NCI-H2171 treated with DMSO at 0.1 percent for 48 hours (cell line): ENCODE data around the gene GLP2R.

ENCODE experiments used
- DNase-seq: peaks from one replicate; lab custom pipeline; 2025; lab: John Stamatoyannopoulos, UW

The GLP2R gene

DNA sequence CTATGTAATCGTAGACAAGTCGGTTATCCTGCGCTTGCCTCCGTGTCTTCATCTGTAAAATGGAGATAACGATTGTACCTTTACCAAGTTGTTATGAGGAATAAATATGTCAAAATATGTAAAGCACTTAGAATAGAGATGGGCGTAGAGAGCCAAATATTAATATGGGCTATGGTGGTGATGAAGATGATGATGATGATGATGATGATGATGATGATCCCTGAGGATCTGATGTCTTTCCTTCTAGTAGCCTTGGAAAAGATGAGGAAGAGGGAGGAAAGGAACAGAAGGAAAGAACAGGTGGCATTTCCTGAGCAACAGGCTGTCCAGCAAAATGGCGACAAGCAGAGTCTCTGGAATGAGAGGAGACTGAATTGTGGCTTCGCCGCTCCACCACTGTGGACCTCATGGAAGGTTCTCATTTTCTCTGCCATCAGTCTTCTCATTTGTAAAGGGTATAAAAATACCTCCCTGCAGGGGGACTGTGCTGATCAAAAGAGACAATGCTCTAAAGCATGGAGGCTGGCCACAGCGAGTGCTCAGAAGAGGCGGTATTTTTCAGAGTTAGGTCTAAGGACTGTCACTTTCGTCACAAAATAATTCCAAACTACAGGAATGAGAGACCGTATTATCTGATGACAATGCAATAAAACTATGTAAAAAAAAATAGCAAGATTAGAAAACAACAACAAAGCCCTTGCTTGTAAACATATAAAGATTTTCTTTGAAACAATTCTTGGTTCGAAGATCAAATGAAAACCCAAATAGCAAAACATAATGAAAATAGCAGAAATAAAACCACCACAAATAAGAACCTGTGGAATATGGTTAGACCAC, 96.5 kb downstream of the GLP2R start:
- no peak for DNase-seq

DNA sequence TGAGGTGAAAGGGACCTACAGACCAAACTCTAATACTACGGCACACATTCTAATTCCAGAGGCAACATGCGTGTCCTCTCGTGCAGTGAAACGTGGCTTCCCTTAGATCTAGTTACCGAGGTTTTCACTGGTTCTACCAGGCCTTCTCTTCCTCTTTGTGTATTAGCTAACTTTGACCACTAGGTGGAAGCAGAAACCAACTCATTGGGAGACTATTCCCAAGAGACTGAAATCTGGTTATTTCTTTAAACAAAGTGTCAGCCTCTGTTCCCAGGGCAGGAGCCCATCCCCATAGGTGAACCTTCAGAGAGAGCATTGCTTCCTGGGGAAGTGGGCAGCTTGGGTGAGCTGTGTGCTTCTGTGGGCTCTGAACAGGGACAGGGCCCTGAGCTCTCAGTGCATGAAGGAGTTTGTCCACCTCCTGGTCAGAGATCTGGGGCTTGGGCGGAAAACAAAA, 99.0 kb downstream of the GLP2R start:
- peak; percentile 80 for DNase-seq

DNA sequence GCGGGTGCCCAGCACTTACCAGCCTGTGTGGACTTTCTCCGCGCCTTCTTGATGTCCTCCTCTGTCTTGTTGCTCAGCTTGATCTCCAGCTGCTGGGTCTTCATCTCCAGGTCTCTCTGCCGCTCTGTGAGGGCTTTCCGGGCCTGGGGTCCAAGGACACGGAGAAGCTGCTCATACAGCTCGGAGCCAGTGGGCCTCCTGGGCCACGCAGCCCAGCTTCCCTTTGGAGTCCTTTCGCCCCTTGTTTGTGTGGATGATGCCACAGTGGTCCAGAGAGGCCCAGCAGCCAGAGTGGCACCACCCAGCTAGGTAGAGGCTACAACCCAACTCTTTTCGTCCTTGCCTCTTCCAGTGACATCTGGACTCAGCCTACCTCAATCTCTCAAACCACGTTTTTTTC, 99.7 kb downstream of the GLP2R start:
- DNase-seq: no peak

DNA sequence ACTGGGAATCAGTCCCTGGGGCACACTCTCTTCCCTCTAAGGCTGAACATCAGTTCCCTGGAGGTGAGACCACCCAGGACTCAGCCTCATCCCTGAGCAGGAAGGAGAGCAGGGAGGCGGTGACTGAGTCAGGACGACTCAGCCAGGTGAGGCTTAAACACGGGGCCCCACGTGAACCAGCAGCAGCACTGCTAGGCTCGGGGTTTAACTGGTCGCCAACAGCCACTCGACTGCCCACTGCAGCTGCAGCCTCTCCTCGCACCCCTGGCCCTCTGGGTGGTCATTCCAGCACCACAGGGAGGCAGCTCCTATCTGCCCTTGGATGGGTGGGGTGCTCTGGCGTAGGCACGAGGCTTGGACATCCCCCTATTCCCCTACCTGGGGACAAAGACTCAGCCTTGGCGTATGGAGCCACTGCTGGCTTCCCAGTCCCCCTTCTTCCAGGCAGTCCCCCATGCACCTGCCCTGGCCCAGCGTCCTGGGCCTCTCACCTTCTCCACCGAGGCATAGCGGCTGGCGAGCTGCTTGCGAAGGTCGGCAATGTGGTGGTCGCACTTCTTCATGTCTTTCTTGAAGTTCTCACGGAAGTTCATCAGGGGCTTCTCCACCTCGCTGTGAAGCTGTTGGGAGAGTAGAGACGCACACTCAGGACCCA, 100.6 kb downstream of the GLP2R start:
- DNase-seq: no peak

DNA sequence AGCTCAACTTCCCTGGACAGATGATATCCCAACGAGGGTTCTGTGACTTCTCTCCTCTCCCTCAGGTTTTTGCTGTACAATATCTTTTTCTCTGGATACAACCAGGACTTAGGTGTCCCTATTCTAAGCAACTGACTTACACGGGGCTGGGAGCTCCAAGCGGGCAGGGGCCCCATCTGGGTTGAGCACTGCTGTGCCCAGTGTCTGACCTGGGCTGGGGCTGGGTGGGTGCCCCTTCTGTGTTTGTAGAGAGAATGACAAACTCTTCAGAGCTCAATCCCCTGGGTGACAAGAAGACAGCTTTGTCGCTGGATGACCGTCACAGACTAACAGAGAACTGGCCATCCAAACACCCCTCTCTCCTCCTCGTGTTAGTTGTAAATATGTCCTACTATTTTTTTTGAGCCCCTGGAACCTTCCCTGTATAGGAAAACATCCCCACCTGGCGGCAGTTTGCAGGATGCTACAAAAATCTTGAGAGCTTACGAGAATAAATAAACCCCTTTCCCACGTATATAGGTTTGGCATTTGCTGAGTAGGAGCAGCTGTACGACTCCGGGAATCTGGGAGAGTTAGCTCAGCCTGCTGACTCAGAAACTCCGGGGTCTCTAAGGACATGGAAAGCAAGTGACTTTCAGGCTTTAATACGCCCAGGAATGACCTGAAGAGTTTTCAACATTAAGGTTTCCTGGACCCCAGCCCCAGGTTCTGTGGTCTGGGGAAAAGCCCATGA, 103.0 kb downstream of the GLP2R start:
- DNase-seq: peak; percentile 78

DNA sequence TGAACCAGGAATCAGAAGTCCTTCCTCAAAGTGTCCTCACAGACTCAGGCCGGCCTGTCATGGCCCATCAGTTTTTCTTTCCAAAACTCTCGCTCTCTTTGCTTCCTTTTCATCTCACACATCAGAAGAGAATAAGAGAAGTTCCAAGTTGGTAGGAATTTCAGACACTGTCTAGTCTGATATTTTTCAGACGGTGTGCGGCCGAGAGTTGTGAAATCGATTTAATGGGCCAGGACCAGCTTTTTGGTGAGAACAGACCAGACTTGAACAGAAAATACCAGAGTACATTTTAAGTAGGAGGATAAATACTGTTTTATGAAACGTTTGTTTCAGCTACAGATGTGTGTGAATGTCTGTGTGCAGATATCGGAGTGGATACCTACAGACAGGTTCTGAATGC, 104.1 kb downstream of the GLP2R start:
- DNase-seq: no peak

DNA sequence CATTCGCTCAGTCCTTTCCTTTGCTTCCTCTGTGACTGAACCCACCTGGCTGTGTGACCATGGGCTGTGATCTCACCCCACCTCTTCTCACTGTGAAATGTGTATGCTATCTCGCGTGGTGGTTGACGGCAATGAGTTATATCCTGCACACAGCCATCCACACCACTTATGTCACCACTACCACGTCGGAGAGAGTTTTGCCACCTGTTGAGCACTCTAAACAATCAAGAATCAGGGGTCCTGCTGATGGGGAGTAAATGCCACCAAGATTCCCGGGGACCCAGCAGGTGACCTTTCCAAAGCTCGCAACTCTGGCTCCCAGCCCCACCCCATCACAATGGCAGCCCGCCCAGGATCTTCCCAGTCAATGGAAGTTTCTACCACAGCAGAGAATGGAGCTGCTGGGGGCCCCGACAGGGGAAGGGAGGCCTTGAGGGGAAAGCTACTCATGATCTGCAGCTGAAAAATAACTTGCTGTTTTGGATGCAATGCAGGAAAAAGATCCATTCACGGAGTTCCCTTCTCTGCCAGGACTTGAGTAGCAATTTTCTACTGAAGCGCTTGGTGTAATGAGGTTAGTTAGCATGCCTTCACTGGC, 105.5 kb downstream of the GLP2R start:
- DNase-seq: no peak

DNA sequence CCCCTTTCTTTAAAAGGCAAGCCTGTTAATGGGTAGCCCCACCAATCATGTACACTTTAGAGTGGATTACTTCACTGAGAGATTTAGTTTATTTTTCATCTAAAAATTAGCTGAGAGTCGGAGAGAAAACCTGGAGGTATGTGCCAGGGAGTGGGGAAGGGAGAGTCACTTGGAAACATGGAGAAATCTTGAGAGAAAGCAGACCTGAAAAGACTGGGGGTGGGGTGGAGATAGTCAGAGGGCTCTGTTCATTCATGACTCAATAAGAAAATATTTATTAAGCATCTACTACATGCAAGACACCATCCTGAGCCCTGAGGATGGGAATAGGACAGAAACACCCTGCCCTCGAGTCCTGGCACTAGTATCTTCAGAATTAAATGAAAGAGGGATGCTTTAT, 106.8 kb downstream of the GLP2R start:
- DNase-seq: no peak

DNA sequence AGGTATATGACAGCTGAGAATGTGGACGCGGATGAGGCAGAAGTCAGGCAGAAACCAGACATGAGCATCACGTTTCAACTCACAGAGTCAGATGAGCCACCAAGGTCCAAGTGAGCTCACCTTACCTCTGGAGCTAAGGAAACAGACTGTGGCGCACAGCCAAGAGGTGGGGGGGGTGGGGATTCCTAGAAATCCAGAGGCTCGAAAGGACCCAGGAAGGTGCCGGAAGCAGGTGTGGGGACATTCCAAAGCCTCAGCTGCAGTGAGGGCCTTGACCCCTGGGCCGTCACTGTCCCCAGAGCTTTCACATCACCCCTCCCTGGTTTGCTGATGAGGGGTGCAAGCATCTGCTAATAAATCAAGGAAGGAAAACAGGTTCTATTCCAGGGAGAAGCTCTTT, 108.6 kb downstream of the GLP2R start:
- DNase-seq: no peak

DNA sequence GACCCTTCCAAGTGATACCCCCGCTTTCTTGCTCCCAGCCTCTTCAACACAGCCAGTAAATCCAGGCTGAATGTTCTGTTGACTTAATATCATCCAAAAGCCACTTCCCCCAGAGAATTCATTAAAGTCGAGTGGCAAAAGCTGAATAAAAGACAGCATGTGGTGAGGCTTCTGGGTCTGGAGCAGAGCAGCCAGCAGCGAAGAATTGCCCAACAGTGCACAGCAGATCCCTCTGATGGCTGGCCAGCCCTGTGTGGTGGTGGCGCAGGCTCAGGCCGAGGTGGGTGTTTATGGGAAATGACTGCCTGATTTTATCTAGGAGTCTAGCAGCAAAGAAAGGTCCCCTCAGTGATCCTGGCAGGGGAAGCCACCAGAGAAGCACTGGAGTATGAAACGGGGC, 109.7 kb downstream of the GLP2R start:
- DNase-seq: no peak

DNA sequence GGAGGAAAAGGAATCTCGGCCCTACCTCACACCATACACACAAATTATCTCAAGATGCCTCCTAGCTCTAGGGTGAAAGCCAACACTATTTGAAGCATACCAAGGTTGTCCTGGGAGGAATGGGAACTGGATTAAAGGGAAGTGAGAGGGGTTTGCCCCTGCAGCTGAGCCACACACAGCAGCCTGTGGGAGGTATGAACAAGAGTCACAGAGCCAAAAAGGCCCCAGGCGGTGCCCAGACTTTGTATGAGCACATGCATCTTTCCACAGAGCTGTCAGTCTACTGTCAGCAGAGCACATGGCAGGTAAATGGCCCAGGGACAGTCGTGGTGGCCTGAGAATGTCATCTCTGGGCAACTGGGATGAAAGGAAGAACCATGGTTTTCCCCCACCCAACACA, 110.4 kb downstream of the GLP2R start:
- DNase-seq: no peak

DNA sequence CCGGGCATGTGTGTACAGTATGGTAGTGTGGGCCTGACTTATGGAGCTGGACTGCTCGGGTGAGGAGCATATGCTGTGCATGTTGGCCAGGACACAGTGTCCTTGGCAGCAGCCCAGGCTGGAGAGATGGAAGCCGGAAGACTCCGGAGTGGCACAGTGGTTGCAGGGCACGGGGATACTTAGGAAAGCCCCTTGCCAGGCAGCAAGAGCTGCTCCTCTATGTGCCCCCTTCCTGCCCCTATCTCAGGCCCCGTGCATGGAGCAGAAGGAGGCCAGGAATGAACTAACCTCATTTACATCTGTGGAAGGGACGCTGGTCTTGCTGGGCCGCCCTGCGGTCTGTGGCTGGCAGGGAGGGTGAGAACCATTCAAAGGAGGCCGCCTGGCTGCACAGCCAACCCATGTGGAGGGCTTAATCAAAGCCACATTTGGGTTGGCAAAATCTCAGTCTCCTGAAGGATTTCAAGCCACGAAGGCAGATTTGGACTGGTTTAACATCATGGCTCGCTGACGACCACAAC, 111.6 kb downstream of the GLP2R start:
- DNase-seq: no peak

DNA sequence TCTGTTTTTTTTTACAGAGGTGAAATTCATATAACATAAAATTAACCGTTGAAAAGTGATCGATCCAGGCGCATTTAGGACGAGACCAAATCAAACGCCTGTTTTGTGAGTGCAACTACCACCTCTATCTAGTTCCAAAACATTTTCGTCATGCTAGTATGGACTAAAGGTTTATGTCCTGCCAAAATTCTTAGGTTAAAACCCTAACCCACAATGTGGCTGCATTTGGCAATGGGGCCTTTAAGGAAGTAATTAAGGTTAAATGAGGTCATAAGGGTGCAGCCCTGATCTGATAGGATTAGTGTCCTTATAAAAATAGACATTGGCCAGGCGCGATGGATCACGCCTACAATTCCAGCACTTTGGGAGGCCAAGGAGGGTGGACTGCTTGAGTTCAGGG, 112.2 kb downstream of the GLP2R start:
- DNase-seq: no peak

DNA sequence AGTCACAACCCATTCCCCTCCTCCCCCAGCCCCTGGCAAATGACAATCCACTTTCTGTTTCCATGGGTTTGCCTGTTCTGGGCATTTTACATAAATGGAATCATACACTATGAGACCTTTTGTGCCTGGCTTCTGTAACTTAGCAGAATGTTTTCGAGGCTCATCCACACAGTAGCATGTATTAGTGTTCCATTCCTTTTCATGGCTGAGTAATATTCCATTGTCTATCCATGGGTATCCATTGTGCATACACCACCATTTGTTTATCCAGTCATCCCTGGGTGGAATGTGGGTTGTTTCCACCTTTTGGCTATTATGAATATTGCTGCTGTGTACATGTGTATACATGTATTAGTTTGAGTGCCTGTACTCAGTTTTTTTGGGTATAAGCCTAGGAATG, 113.0 kb downstream of the GLP2R start:
- DNase-seq: no peak

DNA sequence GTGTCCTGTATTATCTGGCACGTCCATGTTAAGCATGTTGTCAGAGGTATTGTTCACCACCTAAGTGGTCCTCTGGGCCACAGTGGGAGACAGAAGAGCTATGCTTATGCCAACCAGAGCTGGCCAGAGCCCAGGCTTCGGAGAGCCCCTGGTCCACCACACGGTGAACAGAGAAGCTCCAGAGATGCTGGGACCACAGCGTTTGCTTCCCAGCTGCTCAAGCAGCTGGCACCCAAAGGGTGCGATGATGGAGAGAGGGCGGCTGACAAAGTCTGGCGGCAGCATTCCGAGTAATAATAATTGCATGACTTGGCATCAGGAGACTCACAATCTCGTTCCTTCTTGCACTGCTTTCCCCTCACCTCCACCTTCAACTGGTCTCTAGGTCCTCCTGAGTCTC, 115.1 kb downstream of the GLP2R start:
- no peak for DNase-seq

DNA sequence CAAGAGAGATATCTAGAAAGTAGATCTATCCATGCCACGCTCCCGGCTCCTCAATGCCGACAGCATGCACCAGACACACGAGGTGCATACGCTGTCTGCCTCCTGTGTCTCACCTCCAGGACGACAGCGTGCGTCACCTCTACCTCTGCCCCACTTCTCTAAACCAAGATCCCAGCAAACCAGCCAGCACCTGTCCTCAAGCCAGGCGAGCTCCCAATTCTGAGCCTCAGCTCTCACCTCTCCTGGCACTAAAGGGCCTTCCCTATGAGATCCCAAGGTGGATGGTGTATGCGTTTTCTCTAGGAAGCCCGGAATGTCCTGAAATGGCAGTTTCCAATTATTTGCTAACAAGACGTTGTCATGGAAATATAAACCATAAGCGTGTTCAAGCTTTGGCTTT, 115.6 kb downstream of the GLP2R start:
- DNase-seq: no peak
